ENCODE data around the gene ARID1B. TPM values are rescaled to one million over a fixed set of nuclear protein-coding genes. Genes with fewer than 3 reads are reported as not detected.

Gene ARID1B
- 55.0 and 64.2 TPM in 2 replicates for total RNA-seq

DNA sequence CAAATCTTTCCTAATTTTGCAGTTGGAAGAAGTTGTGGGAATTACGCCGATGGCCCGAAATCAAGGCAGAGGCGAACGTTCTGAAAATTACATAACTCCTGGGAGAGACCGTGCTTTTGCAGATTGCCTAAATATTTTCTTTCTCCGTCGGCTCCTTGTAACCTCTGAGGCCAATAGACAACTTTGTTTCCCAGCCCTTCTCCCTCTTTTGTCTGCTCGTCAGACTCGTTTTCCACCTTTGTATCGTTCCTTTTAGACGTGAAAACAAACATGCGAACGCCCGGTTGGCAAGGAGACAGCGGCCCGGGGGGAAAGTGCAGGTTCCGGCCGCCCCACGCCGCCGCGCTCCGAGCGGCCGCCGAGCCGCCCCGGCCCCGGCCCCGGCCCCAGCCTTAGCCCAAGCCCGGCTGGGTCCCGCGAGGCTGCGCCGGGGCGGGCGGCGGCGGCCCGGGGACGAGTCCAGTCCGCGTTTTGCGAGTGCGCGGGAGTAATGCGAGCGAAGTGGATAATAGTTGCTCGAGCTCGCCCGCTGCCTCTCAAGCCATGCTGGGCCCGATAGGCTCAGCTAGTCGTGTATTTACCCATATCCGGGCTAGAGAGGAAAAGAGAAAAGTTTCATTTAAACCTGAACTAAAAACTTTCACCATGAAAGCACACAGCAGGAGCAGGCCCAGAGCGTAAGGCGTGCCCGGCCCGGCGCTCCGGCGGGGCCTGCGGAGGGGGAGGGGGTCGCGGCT is at the start of gene ARID1B:
Gene ARID1B, plus strand, starts transcription at position 539 of the 737 bp plus-strand sequence. CDS start 303 bp downstream, outside the sequence.
- peak within 1 kb of the TSS; percentile 97 for H3K4me2 ChIP-seq (ENCODE audit: insufficient read depth, low read length)
- peaks cover 46% of the 10 kb centered on the region for H3K79me2 ChIP-seq (ENCODE audit: insufficient read depth, low read length)
- no peaks in the 10 kb centered on the region for H3K36me3 ChIP-seq (ENCODE audit: insufficient read depth, low read length)
- peak within 1 kb of the TSS; percentile 81 for H3K27ac ChIP-seq (ENCODE audit: low read depth, low read length)
- peak within 1 kb of the TSS; percentile 94 for H2AFZ ChIP-seq (ENCODE audit: low read length)
- peaks cover 13% of the 10 kb centered on the region for H4K20me1 ChIP-seq (ENCODE audit: insufficient read depth, low read length)
- DNase-seq (ENCODE audit: insufficient read length, low spot score, missing footprints): peak; percentile 97
- H3K27me3 ChIP-seq (ENCODE audit: insufficient read depth, low read length): no peaks in the 10 kb centered on the region
- H3K4me1 ChIP-seq (ENCODE audit: insufficient read depth, low read length): peaks cover 38% of the 10 kb centered on the region
- peak within 1 kb of the TSS; percentile 90 for H3K4me3 ChIP-seq (ENCODE audit: insufficient read depth, low read length)
- H3K9me3 ChIP-seq (ENCODE audit: low read depth, low read length): no peaks in the 10 kb centered on the region
- no peak for TF ChIP-seq CTCF (IDR thresholded peaks at IDR 0.05; ENCODE audit: extremely low read depth, low read depth, low read length)

DNA sequence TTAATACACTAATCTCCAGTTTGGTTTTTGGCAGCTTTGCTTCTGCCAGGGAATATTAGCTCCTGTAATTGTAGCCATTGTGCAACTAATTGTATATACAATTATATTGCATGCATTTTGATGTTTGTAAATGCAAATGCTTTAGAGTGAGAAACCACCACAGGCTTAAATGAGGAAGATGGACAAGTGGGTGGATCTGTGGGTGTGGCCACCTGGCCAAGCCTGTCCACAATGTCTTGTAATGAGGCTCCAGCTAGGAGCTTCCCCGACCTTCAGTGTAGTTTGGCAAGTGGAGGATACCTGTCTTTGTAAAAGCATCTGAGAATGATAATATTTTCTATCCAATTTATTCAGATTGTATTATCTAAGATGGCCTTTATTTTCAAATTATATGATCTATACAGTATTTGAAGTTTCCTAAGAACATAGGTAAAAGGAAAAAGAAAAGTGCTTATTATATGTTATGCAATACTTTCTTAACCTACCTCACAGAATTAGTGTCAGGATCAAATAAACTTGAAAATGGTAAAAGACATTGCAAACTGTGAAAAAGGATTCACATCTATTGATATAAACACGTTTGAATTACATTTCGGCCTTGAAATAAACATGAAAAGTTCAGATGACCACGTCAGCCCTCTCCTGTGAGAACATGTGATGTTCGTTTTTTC is 49.3 kb upstream of the ARID1B start:
- H3K36me3 ChIP-seq (ENCODE audit: insufficient read depth, low read length): no peaks in the 10 kb centered on the region
- no peak overlapping the region for H2AFZ ChIP-seq (ENCODE audit: low read length)
- no peak overlapping the region for H3K27ac ChIP-seq (ENCODE audit: low read depth, low read length)
- H3K4me3 ChIP-seq (ENCODE audit: insufficient read depth, low read length): no peak overlapping the region
- H3K79me2 ChIP-seq (ENCODE audit: insufficient read depth, low read length): no peaks in the 10 kb centered on the region
- H3K27me3 ChIP-seq (ENCODE audit: insufficient read depth, low read length): peaks cover 6% of the 10 kb centered on the region
- DNase-seq (ENCODE audit: insufficient read length, low spot score, missing footprints): no peak
- no peaks in the 10 kb centered on the region for H3K9me3 ChIP-seq (ENCODE audit: low read depth, low read length)
- H4K20me1 ChIP-seq (ENCODE audit: insufficient read depth, low read length): no peaks in the 10 kb centered on the region
- TF ChIP-seq CTCF (IDR thresholded peaks at IDR 0.05; ENCODE audit: extremely low read depth, low read depth, low read length): no peak
- no peak overlapping the region for H3K4me2 ChIP-seq (ENCODE audit: insufficient read depth, low read length)
- no peaks in the 10 kb centered on the region for H3K4me1 ChIP-seq (ENCODE audit: insufficient read depth, low read length)

GRCh38 chr6:156729248-156729647 is 47.9 kb upstream of the ARID1B start:
- DNase-seq (ENCODE audit: insufficient read length, low spot score, missing footprints): no peak
- peaks cover 6% of the 10 kb centered on the region for H3K27me3 ChIP-seq (ENCODE audit: insufficient read depth, low read length)

More at GRCh38 chr6:156729248-156729647, 47.9 kb upstream of the ARID1B start:
- Histone ChIP-seq H3K36me3 (ENCODE audit: insufficient read depth, low read length) (no peaks in the 10 kb centered on the region), H3K27ac (ENCODE audit: low read depth, low read length) (no peak overlapping the region), H3K4me2 (ENCODE audit: insufficient read depth, low read length) (no peak overlapping the region), H4K20me1 (ENCODE audit: insufficient read depth, low read length) (no peaks in the 10 kb centered on the region), H3K79me2 (ENCODE audit: insufficient read depth, low read length) (no peaks in the 10 kb centered on the region), H3K9me3 (ENCODE audit: low read depth, low read length) (no peaks in the 10 kb centered on the region), H2AFZ (ENCODE audit: low read length) (no peak overlapping the region), H3K4me1 (ENCODE audit: insufficient read depth, low read length) (no peaks in the 10 kb centered on the region), H3K4me3 (ENCODE audit: insufficient read depth, low read length) (no peak overlapping the region)
- TF ChIP-seq CTCF (IDR thresholded peaks at IDR 0.05; ENCODE audit: extremely low read depth, low read depth, low read length): no peak
